ENCODE data around the gene G6PC3. TPM values are rescaled to one million over a fixed set of nuclear protein-coding genes. Genes with fewer than 3 reads are reported as not detected.

G6PC3 gene
- total and polyA plus RNA-seq, 4 donors = 6.7 to 15.1 (median 8.3) TPM

DNA sequence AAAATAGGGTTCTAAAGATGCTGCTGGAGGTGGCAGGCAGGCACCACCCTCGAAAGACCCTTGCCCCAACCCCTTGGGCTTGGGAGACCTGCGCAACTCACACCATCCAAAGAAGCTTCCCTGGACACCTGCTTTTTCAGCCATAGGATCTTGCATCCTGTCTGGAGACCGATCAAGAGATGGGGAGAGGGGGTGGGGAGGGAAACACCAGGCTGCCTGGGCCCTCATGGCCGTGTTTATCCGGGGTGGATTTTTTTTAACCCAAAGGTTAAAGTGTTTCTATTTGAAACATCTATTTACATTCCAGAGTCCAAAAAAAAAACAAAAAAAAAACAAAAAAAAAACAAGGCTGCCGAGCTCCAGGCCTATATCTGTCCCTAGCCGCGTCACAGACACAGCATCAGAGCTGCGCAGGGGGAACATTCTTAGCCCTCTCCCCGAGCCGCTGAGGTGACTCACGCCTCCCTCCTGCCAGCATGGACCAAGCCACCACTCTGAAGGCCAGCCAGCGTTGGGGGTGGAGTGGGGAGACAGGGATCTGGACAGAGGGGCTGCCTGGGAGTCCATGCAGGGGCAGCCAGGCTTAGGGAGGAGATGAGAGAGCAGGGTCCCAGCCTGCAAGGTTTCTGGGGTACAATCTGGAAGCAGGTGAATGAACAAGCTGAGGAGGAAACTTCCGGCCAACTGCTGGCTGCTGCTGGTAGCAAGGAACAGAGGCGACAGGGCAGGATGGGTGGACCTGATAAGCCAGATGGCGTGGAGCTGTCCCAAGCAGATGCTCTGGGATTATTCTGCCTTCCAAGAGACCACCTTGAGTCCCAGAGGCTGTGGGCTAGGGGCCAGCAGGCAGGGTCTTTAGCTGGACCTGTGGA lies 38.1 kb downstream of the G6PC3 start (continued):
- TF ChIP-seq JUND (IDR thresholded peaks at IDR 0.05) (peak; percentile 96 to 97), SP1 (IDR thresholded peaks at IDR 0.05) (peak; percentile 91), GABPA (IDR thresholded peaks at IDR 0.05 in 1 of 2, conservative IDR thresholded peaks at IDR 0.05 in 1 of 2) (no peak), RAD21 (IDR thresholded peaks at IDR 0.05) (peak in 1 of 2 donors; percentile 14), FOXA2 (IDR thresholded peaks at IDR 0.05) (peak; percentile 15)
- TF ChIP-seq, protein P1, sequence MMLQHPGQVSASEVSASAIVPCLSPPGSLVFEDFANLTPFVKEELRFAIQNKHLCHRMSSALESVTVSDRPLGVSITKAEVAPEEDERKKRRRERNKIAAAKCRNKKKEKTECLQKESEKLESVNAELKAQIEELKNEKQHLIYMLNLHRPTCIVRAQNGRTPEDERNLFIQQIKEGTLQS (IDR thresholded peaks at IDR 0.05) = peak; percentile 84
- TF ChIP-seq, protein P2, sequence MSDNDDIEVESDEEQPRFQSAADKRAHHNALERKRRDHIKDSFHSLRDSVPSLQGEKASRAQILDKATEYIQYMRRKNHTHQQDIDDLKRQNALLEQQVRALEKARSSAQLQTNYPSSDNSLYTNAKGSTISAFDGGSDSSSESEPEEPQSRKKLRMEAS (IDR thresholded peaks at IDR 0.05) = peak; percentile 87

DNA sequence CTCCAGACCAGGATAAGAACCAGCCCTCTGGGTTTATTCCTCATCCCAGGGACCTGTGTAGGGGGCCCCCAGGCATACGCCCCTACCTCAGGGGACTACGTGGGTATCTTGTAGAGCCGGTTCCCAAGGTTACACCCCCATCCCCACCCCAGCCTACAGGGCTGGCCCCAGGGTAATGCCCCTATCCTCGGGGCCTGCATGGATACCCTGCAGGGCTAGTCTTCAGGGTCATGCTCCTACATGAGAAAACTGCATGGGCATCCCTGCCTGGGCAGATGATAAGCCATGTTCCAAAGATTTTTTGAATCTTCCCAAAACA lies 38.7 kb downstream of the G6PC3 start:
- H3K36me3 ChIP-seq (ENCODE audit: control insufficient read depth in 4 of 4, insufficient read depth in 3 of 4, low read depth in 1 of 4, low read length in 3 of 4) = no peaks in the 10 kb centered on the region
- TF ChIP-seq FOXA1 (IDR thresholded peaks at IDR 0.05) = no peak
- no peak for TF ChIP-seq NR2F2 (IDR thresholded peaks at IDR 0.05)
- no peak for TF ChIP-seq GABPA (IDR thresholded peaks at IDR 0.05 in 1 of 2, conservative IDR thresholded peaks at IDR 0.05 in 1 of 2)
- no peak for TF ChIP-seq TAF1 (conservative IDR thresholded peaks at IDR 0.05)
- TF ChIP-seq, protein P3, sequence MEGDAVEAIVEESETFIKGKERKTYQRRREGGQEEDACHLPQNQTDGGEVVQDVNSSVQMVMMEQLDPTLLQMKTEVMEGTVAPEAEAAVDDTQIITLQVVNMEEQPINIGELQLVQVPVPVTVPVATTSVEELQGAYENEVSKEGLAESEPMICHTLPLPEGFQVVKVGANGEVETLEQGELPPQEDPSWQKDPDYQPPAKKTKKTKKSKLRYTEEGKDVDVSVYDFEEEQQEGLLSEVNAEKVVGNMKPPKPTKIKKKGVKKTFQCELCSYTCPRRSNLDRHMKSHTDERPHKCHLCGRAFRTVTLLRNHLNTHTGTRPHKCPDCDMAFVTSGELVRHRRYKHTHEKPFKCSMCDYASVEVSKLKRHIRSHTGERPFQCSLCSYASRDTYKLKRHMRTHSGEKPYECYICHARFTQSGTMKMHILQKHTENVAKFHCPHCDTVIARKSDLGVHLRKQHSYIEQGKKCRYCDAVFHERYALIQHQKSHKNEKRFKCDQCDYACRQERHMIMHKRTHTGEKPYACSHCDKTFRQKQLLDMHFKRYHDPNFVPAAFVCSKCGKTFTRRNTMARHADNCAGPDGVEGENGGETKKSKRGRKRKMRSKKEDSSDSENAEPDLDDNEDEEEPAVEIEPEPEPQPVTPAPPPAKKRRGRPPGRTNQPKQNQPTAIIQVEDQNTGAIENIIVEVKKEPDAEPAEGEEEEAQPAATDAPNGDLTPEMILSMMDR (IDR thresholded peaks at IDR 0.05; ENCODE audit: low read depth, low read length, missing input control) = no peak
- TF ChIP-seq RAD21 (IDR thresholded peaks at IDR 0.05) = no peak
- no peak for TF ChIP-seq RXRA (IDR thresholded peaks at IDR 0.05)
- TF ChIP-seq, protein P4, sequence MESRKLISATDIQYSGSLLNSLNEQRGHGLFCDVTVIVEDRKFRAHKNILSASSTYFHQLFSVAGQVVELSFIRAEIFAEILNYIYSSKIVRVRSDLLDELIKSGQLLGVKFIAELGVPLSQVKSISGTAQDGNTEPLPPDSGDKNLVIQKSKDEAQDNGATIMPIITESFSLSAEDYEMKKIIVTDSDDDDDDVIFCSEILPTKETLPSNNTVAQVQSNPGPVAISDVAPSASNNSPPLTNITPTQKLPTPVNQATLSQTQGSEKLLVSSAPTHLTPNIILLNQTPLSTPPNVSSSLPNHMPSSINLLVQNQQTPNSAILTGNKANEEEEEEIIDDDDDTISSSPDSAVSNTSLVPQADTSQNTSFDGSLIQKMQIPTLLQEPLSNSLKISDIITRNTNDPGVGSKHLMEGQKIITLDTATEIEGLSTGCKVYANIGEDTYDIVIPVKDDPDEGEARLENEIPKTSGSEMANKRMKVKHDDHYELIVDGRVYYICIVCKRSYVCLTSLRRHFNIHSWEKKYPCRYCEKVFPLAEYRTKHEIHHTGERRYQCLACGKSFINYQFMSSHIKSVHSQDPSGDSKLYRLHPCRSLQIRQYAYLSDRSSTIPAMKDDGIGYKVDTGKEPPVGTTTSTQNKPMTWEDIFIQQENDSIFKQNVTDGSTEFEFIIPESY (IDR thresholded peaks at IDR 0.05) = no peak
- no peak for TF ChIP-seq JUND (IDR thresholded peaks at IDR 0.05)
- TF ChIP-seq, protein P2 (IDR thresholded peaks at IDR 0.05) = no peak
- TF ChIP-seq SP1 (IDR thresholded peaks at IDR 0.05) = no peak
- TF ChIP-seq, protein P1 (IDR thresholded peaks at IDR 0.05) = no peak
- TF ChIP-seq FOXA2 (IDR thresholded peaks at IDR 0.05) = no peak
- H3K4me1 ChIP-seq (ENCODE audit: control insufficient read depth in 4 of 4, insufficient read depth in 4 of 4, low read length in 3 of 4) = peaks cover 34 to 87% (median 60%) of the 10 kb centered on the region in 4 donors
- no peak for DNase-seq (ENCODE audit: low spot score)
- H3K27ac ChIP-seq (ENCODE audit: low read depth in 1 of 2, low read length in 2 of 2) = peak overlapping the region; percentile 83 to 97
- 35% methylated on average over 4 of the region's 4 CpGs for WGBS
- H3K9ac ChIP-seq (ENCODE audit: low read depth in 1 of 2, low read length in 2 of 2) = peak overlapping the region; percentile 15 to 34
- H3K9me3 ChIP-seq (ENCODE audit: control insufficient read depth in 4 of 4, low read length in 3 of 4) = no peaks in the 10 kb centered on the region
- H3K27me3 ChIP-seq (ENCODE audit: control insufficient read depth in 4 of 4, insufficient read depth in 4 of 4, low read length in 3 of 4) = no peaks in the 10 kb centered on the region
- H3K4me3 ChIP-seq (ENCODE audit: low read depth in 1 of 3, low read length in 3 of 3) = no peak overlapping the region

Measured in liver (tissue), 9 donors.